ENCODE measurements around the gene CORO7.
"Not testable (repeated sequence)": the region's sequence is repeated elsewhere in the genome, so short reads cannot be mapped to it uniquely, and the experiment has no call there.

The CORO7 gene

GRCh38 chr16:4401510-4401909 is 14.9 kb downstream of the CORO7 start:
- DNase-seq (ENCODE audit: low spot score): no peak

- no peak for DNase-seq (ENCODE audit: low spot score)
These were observed 15.3 kb downstream of the CORO7 start for GRCh38 chr16:4401094-4401501.

- DNase-seq (ENCODE audit: low spot score): no peak
These were observed 17.2 kb downstream of the CORO7 start for GRCh38 chr16:4399001-4399730.

- no peak for DNase-seq (ENCODE audit: low spot score)
These were observed 21.2 kb downstream of the CORO7 start for GRCh38 chr16:4395055-4395726.

- DNase-seq (ENCODE audit: low spot score): not testable (repeated sequence)
These were observed 22.5 kb downstream of the CORO7 start for GRCh38 chr16:4393850-4394249.

- no peak for DNase-seq (ENCODE audit: low spot score)
These were observed 23.2 kb downstream of the CORO7 start for GRCh38 chr16:4393240-4393600.

GRCh38 chr16:4392382-4393239 is 23.8 kb downstream of the CORO7 start:
- no peak for DNase-seq (ENCODE audit: low spot score)

- no peak for DNase-seq (ENCODE audit: low spot score)
These were observed 24.6 kb downstream of the CORO7 start for GRCh38 chr16:4391631-4392381.

- DNase-seq (ENCODE audit: low spot score): no peak
These were observed 25.8 kb downstream of the CORO7 start for GRCh38 chr16:4390266-4391260.

- no peak for DNase-seq (ENCODE audit: low spot score)
These were observed 27.1 kb downstream of the CORO7 start for GRCh38 chr16:4389051-4389955.

GRCh38 chr16:4388271-4389021 is 27.9 kb downstream of the CORO7 start:
- DNase-seq (ENCODE audit: low spot score): no peak

- no peak for DNase-seq (ENCODE audit: low spot score)
These were observed 28.6 kb downstream of the CORO7 start for GRCh38 chr16:4387781-4388180.

- DNase-seq (ENCODE audit: low spot score): no peak
These were observed 29.3 kb downstream of the CORO7 start for GRCh38 chr16:4386951-4387565.

- no peak for DNase-seq (ENCODE audit: low spot score)
These were observed 30.0 kb downstream of the CORO7 start for GRCh38 chr16:4386451-4386805.

- no peak for DNase-seq (ENCODE audit: low spot score)
These were observed 30.5 kb downstream of the CORO7 start for GRCh38 chr16:4385789-4386450.

GRCh38 chr16:4385066-4385788 is 31.2 kb downstream of the CORO7 start:
- no peak for DNase-seq (ENCODE audit: low spot score)

- DNase-seq (ENCODE audit: low spot score): no peak
These were observed 31.9 kb downstream of the CORO7 start for GRCh38 chr16:4384509-4384942.

Measured in D341Med (cell line).